Middle frontal gyrus (tissue), 1 donor: ENCODE measurements around the gene ADGRF3.
"Not testable (repeated sequence)": the region's sequence is repeated elsewhere in the genome, so short reads cannot be mapped to it uniquely, and the experiment has no call there.

ENCODE experiments used
- DNase-seq: peaks from one replicate; pipeline ENCODE4 v3.0.0-alpha.2; 2015; ENCODE audit warnings: low spot score; ENCODE audit errors: extremely low spot score

Gene ADGRF3

GRCh38 chr2:26317377-26318105, 29.0 kb downstream of the ADGRF3 start:
- no peak for DNase-seq

GRCh38 chr2:26316845-26317244, 29.7 kb downstream of the ADGRF3 start:
- no peak for DNase-seq

GRCh38 chr2:26316041-26316440, 30.5 kb downstream of the ADGRF3 start:
- no peak for DNase-seq

- no peak for DNase-seq
These were observed 32.3 kb downstream of the ADGRF3 start for GRCh38 chr2:26314243-26314642.

GRCh38 chr2:26313446-26313845, 33.1 kb downstream of the ADGRF3 start:
- DNase-seq = no peak

GRCh38 chr2:26312471-26312870, 34.1 kb downstream of the ADGRF3 start:
- DNase-seq = no peak

GRCh38 chr2:26309921-26310320, 36.7 kb downstream of the ADGRF3 start:
- no peak for DNase-seq

GRCh38 chr2:26305540-26305939, 41.0 kb downstream of the ADGRF3 start:
- no peak for DNase-seq

GRCh38 chr2:26305094-26305493, 41.5 kb downstream of the ADGRF3 start:
- not testable (repeated sequence) for DNase-seq

GRCh38 chr2:26302846-26303245, 43.7 kb downstream of the ADGRF3 start:
- DNase-seq = no peak

- no peak for DNase-seq
These were observed 46.2 kb downstream of the ADGRF3 start for GRCh38 chr2:26300234-26300925.

GRCh38 chr2:26299471-26300101, 47.0 kb downstream of the ADGRF3 start:
- no peak for DNase-seq

GRCh38 chr2:26298638-26299393, 47.8 kb downstream of the ADGRF3 start:
- DNase-seq = no peak

- no peak for DNase-seq
These were observed 48.3 kb downstream of the ADGRF3 start for GRCh38 chr2:26298286-26298637.

GRCh38 chr2:26297061-26297460, 49.5 kb downstream of the ADGRF3 start:
- DNase-seq = no peak

- no peak for DNase-seq
These were observed 51.1 kb downstream of the ADGRF3 start for GRCh38 chr2:26295511-26295910.

GRCh38 chr2:26292646-26293045, 53.9 kb downstream of the ADGRF3 start:
- no peak for DNase-seq

- no peak for DNase-seq
These were observed 56.6 kb downstream of the ADGRF3 start for GRCh38 chr2:26290001-26290400.

- no peak for DNase-seq
These were observed 60.7 kb downstream of the ADGRF3 start for GRCh38 chr2:26285931-26286330.

GRCh38 chr2:26284132-26284531, 62.5 kb downstream of the ADGRF3 start:
- no peak for DNase-seq

- DNase-seq = no peak
These were observed 63.0 kb downstream of the ADGRF3 start for GRCh38 chr2:26283606-26284005.

- no peak for DNase-seq
These were observed 65.4 kb downstream of the ADGRF3 start for GRCh38 chr2:26281226-26281625.
